ENCODE results near the gene YBX3. TPM values are rescaled to one million over a fixed set of nuclear protein-coding genes. Genes with fewer than 3 reads are reported as not detected.

YBX3 gene
- total and polyA plus RNA-seq, 2 of the 4 experiments (the other 2 are of a cell fraction): 33.7 to 132 TPM

GRCh38 chr12:10673659-10674384 is 49.3 kb downstream of the YBX3 start, which contains the start of gene STYK1:
Gene STYK1 (minus strand): TSS chr12:10674052. CDS start chr12:10634618, 39,434 bp downstream.
- no peaks in the 10 kb centered on the region for H3K79me1 ChIP-seq (ENCODE audit: low read depth in 1 of 2, low read length in 2 of 2)
- ChIA-PET POLR2A (ENCODE audit: unreplicated experiment) (no interaction called here), CTCF (no interaction called here)
- in situ Hi-C loops (cut with MboI; ENCODE audit: low sequenced_read_pairs): no loop called here
- no peak within 1 kb of the TSS for H4K5ac ChIP-seq (ENCODE audit: low read depth, low read length)
- no peak within 1 kb of the TSS for H2BK120ac ChIP-seq (ENCODE audit: low read depth, low read length)
- BruUV-seq (replicated peaks): no TSS peak
- no peak within 1 kb of the TSS for H3K56ac ChIP-seq (ENCODE audit: extremely low read depth, insufficient read depth, low read length)
- DNase-seq (peak; percentile 8), ATAC-seq (ENCODE audit: low read depth) (peak; percentile 90)
- H2BK20ac ChIP-seq (ENCODE audit: low read depth, low read length): no peak within 1 kb of the TSS
- no peak within 1 kb of the TSS for H3K4ac ChIP-seq (ENCODE audit: low read depth, low read length)
- H3K9me3 ChIP-seq (ENCODE audit: control insufficient read depth, insufficient read depth, low read length): no peaks in the 10 kb centered on the region
- intact Hi-C loops (cut with micrococcal nuclease): loop anchor here (1.0 to 2.0 kb wide), 5 partner anchors 65 to 437 kb away; no protein-coding TSS in a partner anchor
- peaks cover 10% of the 10 kb centered on the region for H3K27me3 ChIP-seq (ENCODE audit: control insufficient read depth, insufficient read depth, low read length)
- H2BK5ac ChIP-seq (ENCODE audit: low read depth, low read length, poor library complexity, severe bottlenecking): no peak within 1 kb of the TSS
- peak within 1 kb of the TSS; percentile 97 for H3K4me2 ChIP-seq (ENCODE audit: low read depth, low read length)
- no peaks in the 10 kb centered on the region for H4K20me1 ChIP-seq (ENCODE audit: insufficient read depth, low read length)
- dilution Hi-C loops (cut with HindIII; ENCODE audit: low sequenced_read_pairs, unreplicated experiment): no loop called here
- H2AK5ac ChIP-seq (ENCODE audit: low read depth, low read length): no peak within 1 kb of the TSS
- peak within 1 kb of the TSS; percentile 98 for H2AFZ ChIP-seq (replicated peaks; ENCODE audit: low read length, poor library complexity)
- no peak within 1 kb of the TSS for H4K91ac ChIP-seq (ENCODE audit: insufficient read depth, low read depth, low read length)
- no peak within 1 kb of the TSS for H3K18ac ChIP-seq (ENCODE audit: low read depth, low read length)
- H3K9me1 ChIP-seq (ENCODE audit: insufficient read depth, low read length): no peaks in the 10 kb centered on the region
- 1% methylated on average over 20 of the region's 35 CpGs; no CpG with 5 or more reads in 1 of the 2 experiments for WGBS, 2 experiments (ENCODE audit: extremely low coverage in 2 of 2, insufficient read length in 1 of 2)
- no peaks in the 10 kb centered on the region for H3K4me1 ChIP-seq (ENCODE audit: control insufficient read depth, insufficient read depth, low read length)
- no peak within 1 kb of the TSS for H4K8ac ChIP-seq (ENCODE audit: low read depth in 2 of 2, low read length in 2 of 2)
- peak within 1 kb of the TSS; percentile 73 for H3K4me3 ChIP-seq (ENCODE audit: insufficient read depth, low read depth, low read length)
- peak within 1 kb of the TSS; percentile 89 for H2AK9ac ChIP-seq (replicated peaks; ENCODE audit: low read depth, low read length, poor library complexity)
- H2BK15ac ChIP-seq (ENCODE audit: low read depth, low read length): no peak within 1 kb of the TSS
- no peak within 1 kb of the TSS for H3K9ac ChIP-seq (ENCODE audit: low read depth, low read length)
- no peak within 1 kb of the TSS for H3K27ac ChIP-seq (ENCODE audit: insufficient read depth, low read length)
- no peaks in the 10 kb centered on the region for H3K36me3 ChIP-seq (ENCODE audit: control insufficient read depth, insufficient read depth, low read length)
- H3K23ac ChIP-seq (ENCODE audit: low read depth, low read length): no peak within 1 kb of the TSS
- H3K14ac ChIP-seq (replicated peaks; ENCODE audit: low read depth, low read length): no peak within 1 kb of the TSS
- peak; percentile 98 for TF ChIP-seq MAFK (IDR thresholded peaks at IDR 0.05; ENCODE audit: low read depth, low read length)
- TF ChIP-seq MAZ (IDR thresholded peaks at IDR 0.05; ENCODE audit: borderline replicate concordance, low read depth, low read length): no peak
- TF ChIP-seq CHD1 (IDR thresholded peaks at IDR 0.05; ENCODE audit: low read depth, low read length): no peak; the same call in 1 of the 2 replicates
- TF ChIP-seq SMC3 (IDR thresholded peaks at IDR 0.05; ENCODE audit: low read depth, low read length): peak; percentile 72
- TF ChIP-seq NFE2L2 (IDR thresholded peaks at IDR 0.05; ENCODE audit: low read depth, low read length): 0 out of 2 replicates have a peak, but pooled peaks have one; percentile 21
- no peak for TF ChIP-seq RCOR1 (IDR thresholded peaks at IDR 0.05; ENCODE audit: insufficient replicate concordance, low read length)
- no peak for TF ChIP-seq CEBPB (IDR thresholded peaks at IDR 0.05; ENCODE audit: low read depth, low read length)
- no peak for TF ChIP-seq FOS (IDR thresholded peaks at IDR 0.05; ENCODE audit: low read depth, low read length)
- 0 out of 2 replicates have a peak, but pooled peaks have one; percentile 22 for TF ChIP-seq POLR2A (IDR thresholded peaks at IDR 0.05; ENCODE audit: low read depth, low read length)
- TF ChIP-seq MXI1 (IDR thresholded peaks at IDR 0.05; ENCODE audit: borderline replicate concordance, low read depth, low read length): no peak
- peak; percentile 84 for TF ChIP-seq RAD21 (IDR thresholded peaks at IDR 0.05; ENCODE audit: low read length)
- TF ChIP-seq RFX5 (IDR thresholded peaks at IDR 0.05; ENCODE audit: low read depth, low read length): no peak
- TF ChIP-seq CTCF (conservative IDR thresholded peaks at IDR 0.05; ENCODE audit: low read depth, low read length): peak; percentile 85
- TF ChIP-seq ELK1 (IDR thresholded peaks at IDR 0.05; ENCODE audit: borderline replicate concordance, low read depth, low read length): no peak
- no peak for TF ChIP-seq USF2 (IDR thresholded peaks at IDR 0.05; ENCODE audit: low read depth, low read length)

All from IMR-90 (cell line).